Measurements from ENCODE around the gene MOB1A.

Gene MOB1A

DNA sequence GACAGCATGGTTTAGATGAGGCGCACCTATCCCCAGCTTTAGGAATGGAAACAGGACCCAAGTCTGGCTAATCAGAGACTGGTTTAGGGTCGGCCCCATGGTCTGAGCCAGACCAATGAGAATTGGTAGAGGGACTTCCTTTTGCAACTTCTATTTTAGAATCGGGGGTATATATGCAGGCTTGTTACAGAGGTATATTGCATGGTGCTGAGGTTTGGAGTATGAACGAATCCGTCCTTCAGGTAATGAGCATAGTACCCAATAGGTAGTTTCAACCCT lies 29.5 kb downstream of the MOB1A start:
- Histone ChIP-seq H3K79me2 (ENCODE audit: low read length) (peaks cover 23% of the 10 kb centered on the region), H3K4me1 (ENCODE audit: low read length) (peaks cover 14% of the 10 kb centered on the region), H3K27me3 (ENCODE audit: low read depth, low read length) (no peaks in the 10 kb centered on the region), H2AFZ (ENCODE audit: low read depth, low read length) (no peak overlapping the region), H3K36me3 (replicated peaks; ENCODE audit: low read depth, low read length) (peaks cover 31% of the 10 kb centered on the region), H3K9ac (ENCODE audit: low read length) (no peak overlapping the region), H3K4me2 (ENCODE audit: low read length) (no peak overlapping the region), H3K4me3 (ENCODE audit: low read length) (no peak overlapping the region), H4K20me1 (ENCODE audit: insufficient read depth, low read length) (peaks cover 13% of the 10 kb centered on the region; the same call in 1 of the 2 replicates), H3K27ac (ENCODE audit: low read length) (no peak overlapping the region), H3K9me3 (ENCODE audit: insufficient read depth, low read length) (no peaks in the 10 kb centered on the region)
- TF ChIP-seq EZH2phosphoT487 (IDR thresholded peaks at IDR 0.05; ENCODE audit: low read depth): no peak
- TF ChIP-seq, protein P1, sequence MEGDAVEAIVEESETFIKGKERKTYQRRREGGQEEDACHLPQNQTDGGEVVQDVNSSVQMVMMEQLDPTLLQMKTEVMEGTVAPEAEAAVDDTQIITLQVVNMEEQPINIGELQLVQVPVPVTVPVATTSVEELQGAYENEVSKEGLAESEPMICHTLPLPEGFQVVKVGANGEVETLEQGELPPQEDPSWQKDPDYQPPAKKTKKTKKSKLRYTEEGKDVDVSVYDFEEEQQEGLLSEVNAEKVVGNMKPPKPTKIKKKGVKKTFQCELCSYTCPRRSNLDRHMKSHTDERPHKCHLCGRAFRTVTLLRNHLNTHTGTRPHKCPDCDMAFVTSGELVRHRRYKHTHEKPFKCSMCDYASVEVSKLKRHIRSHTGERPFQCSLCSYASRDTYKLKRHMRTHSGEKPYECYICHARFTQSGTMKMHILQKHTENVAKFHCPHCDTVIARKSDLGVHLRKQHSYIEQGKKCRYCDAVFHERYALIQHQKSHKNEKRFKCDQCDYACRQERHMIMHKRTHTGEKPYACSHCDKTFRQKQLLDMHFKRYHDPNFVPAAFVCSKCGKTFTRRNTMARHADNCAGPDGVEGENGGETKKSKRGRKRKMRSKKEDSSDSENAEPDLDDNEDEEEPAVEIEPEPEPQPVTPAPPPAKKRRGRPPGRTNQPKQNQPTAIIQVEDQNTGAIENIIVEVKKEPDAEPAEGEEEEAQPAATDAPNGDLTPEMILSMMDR (IDR thresholded peaks at IDR 0.05; ENCODE audit: low read depth, low read length): no peak

DNA sequence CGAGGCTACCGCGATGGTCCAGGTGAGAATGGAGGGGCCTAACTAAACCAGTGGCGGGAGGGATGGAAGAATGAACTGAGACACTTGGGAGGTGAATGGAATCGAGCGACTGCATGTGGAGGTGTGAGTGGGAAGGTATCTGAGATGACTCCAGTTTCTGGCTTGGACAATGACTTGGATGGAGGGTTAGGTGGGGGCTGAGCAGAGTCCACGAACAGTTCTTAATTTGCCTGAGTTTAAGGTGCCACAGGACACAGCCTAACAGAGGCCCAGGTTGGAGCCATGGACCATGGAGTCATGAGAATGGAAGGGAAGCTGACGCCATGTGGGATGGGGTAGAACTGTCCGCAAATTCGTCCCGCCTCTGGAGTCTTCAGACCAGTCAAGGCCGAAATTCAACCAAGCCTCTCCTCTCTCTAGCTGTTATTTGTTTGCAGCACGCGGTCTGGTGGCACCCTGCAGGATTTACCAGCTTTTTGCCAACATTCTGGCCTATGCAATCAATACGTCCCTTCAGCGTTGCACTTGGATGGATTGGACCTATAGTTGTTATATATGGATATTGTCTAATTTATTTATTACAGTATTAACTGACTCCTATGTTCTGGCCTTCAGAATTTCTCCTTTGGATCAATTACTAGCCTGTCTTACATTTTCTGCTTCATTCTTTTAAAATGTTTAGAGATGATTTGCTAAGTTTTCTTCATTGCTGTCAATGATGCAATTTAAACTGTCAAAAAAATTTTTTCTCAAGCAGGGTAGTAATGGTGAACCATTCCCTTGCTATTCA lies 30.0 kb downstream of the MOB1A start:
- TF ChIP-seq, protein P1 (IDR thresholded peaks at IDR 0.05; ENCODE audit: low read depth, low read length): no peak
- no peak for TF ChIP-seq EZH2phosphoT487 (IDR thresholded peaks at IDR 0.05; ENCODE audit: low read depth)
- H3K4me2 ChIP-seq (ENCODE audit: low read length): peak overlapping the region; percentile 98
- peak overlapping the region; percentile 75 for H3K9ac ChIP-seq (ENCODE audit: low read length)
- H3K79me2 ChIP-seq (ENCODE audit: low read length): peaks cover 22% of the 10 kb centered on the region
- peak overlapping the region; percentile 40 for H3K27ac ChIP-seq (ENCODE audit: low read length)
- H3K36me3 ChIP-seq (replicated peaks; ENCODE audit: low read depth, low read length): peaks cover 29% of the 10 kb centered on the region
- H3K4me1 ChIP-seq (ENCODE audit: low read length): peaks cover 14% of the 10 kb centered on the region
- no peaks in the 10 kb centered on the region for H3K27me3 ChIP-seq (ENCODE audit: low read depth, low read length)
- H2AFZ ChIP-seq (ENCODE audit: low read depth, low read length): peak overlapping the region; percentile 64; the same call in 1 of the 2 replicates
- H3K4me3 ChIP-seq (ENCODE audit: low read length): peak overlapping the region; percentile 94
- peaks cover 12% of the 10 kb centered on the region; the same call in 1 of the 2 replicates for H4K20me1 ChIP-seq (ENCODE audit: insufficient read depth, low read length)
- no peaks in the 10 kb centered on the region for H3K9me3 ChIP-seq (ENCODE audit: insufficient read depth, low read length)

DNA sequence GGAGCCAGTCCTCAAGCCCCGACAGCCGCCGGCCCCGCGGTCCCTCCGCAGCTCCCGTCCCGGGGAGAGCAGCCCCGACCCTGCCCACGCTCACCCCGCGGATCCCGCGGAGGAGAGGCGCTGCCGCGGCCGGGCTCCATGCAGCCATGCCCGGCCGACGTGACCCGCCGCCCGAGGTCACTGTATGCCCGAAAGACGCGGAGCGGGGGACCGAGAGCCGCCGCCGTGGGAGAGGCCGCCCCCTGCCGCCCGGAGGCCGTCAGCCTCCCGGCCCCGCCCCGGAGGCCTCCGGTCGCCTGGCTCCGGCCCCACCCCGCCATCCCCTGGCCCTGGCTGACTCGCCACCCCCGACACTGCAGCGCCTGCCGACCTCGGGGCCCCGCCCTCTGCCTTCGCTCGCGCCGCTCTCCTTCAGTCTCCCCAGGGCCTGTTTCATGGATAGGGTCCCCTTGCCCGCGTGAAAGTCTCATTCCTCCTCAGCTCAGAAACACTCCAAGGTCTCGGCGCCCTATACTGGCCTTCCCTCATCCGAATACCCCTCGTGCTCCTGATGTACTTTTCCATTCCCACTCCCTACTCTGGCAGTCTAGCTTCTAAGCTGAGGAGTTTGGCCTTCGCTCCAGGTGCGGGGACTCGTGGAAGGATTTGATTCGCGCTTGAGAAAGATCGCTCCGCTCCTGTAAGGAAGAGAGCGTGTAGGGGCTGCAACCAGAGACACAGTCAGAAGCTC lies 30.8 kb downstream of the MOB1A start, which contains the start of gene BOLA3:
Gene BOLA3, minus strand, starts transcription at position 186 of the 730 bp plus-strand sequence. Its CDS starts 38 bp downstream, at position 148.
- Histone ChIP-seq H3K9me3 (ENCODE audit: insufficient read depth, low read length) (no peaks in the 10 kb centered on the region), H3K79me2 (ENCODE audit: low read length) (peaks cover 16% of the 10 kb centered on the region), H3K4me1 (ENCODE audit: low read length) (peaks cover 14% of the 10 kb centered on the region), H4K20me1 (ENCODE audit: insufficient read depth, low read length) (peaks cover 5% of the 10 kb centered on the region; the same call in 1 of the 2 replicates), H3K27me3 (ENCODE audit: low read depth, low read length) (no peaks in the 10 kb centered on the region), H2AFZ (ENCODE audit: low read depth, low read length) (peak within 1 kb of the TSS; percentile 87), H3K27ac (ENCODE audit: low read length) (peak within 1 kb of the TSS; percentile 40), H3K4me3 (ENCODE audit: low read length) (peak within 1 kb of the TSS; percentile 94), H3K4me2 (ENCODE audit: low read length) (peak within 1 kb of the TSS; percentile 98), H3K36me3 (replicated peaks; ENCODE audit: low read depth, low read length) (peaks cover 21% of the 10 kb centered on the region), H3K9ac (ENCODE audit: low read length) (peak within 1 kb of the TSS; percentile 78)
- TF ChIP-seq EZH2phosphoT487 (IDR thresholded peaks at IDR 0.05; ENCODE audit: low read depth): no peak
- TF ChIP-seq, protein P1 (IDR thresholded peaks at IDR 0.05; ENCODE audit: low read depth, low read length): peak; percentile 74

All from OCI-LY3 (cell line).